SK-N-DZ (cell line): Measurements from ENCODE around the gene FREM1.

Experiments used
- DNase-seq: peaks from one replicate; pipeline ENCODE4 v3.0.0-alpha.2; 2015; ENCODE audit warnings: low spot score

FREM1 gene

DNA sequence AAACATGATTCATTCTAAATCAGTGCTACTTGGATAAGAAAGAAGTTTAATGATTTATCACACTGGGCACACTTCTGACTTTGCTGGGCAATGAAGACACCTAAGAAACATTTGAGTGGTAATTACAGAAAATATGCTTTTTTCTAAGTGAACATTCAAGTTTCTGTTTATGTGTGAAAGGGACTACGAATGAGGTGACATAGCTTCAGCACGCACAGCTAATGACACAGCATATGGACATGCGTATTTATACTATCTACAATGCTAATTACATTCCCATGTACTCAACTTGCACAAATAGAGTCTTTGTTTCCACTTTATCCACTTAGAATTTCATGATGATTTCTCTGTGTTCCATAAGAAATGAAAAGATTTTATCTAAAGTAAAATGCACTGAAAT is 40.6 kb downstream of the FREM1 start:
- no peak for DNase-seq

GRCh38 chr9:14868772-14869583 is 41.2 kb downstream of the FREM1 start:
- DNase-seq: no peak

DNA sequence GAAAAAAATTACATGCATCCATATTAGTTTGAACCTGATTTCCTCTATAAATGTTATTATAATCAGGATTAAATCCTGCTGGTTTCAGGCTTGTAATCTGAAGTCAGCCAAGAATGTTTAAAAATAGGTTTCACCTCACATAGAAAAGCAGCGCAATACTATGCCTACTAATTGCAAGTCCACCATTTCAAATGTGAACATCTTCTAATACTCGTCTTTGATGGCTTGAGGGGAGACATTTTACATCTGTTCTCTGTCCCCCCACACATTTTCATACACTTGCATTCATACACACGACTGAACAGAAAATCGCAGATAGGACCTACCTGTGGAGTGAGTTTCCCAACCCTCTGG is 41.8 kb downstream of the FREM1 start:
- DNase-seq: no peak

- no peak for DNase-seq
Measured at GRCh38 chr9:14866200-14866749, 44.0 kb downstream of the FREM1 start.

- no peak for DNase-seq
Measured at GRCh38 chr9:14864309-14864708, 45.9 kb downstream of the FREM1 start.

- no peak for DNase-seq
Measured at GRCh38 chr9:14863402-14863801, 46.8 kb downstream of the FREM1 start.

- no peak for DNase-seq
Measured at GRCh38 chr9:14857449-14858305, 52.6 kb downstream of the FREM1 start.

DNA sequence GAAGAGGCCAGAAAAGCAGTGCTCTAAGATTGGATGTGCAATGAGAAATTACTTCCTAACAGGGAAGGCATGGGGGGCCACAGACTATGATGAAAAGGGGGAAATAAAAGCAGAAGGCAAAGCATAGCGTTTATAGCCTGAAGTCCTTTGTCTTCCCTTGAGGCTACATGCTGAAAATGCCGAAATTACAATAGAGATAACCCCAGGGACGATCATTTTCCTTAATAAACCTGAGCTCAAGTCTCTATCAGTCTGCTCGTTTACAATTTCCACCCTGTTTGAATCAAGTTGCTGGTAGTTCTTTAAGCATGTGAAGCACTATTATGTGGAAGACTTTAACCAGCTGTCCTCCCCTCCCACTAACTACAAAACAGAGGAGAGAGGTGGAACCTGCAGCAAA is 60.4 kb downstream of the FREM1 start:
- DNase-seq: no peak

DNA sequence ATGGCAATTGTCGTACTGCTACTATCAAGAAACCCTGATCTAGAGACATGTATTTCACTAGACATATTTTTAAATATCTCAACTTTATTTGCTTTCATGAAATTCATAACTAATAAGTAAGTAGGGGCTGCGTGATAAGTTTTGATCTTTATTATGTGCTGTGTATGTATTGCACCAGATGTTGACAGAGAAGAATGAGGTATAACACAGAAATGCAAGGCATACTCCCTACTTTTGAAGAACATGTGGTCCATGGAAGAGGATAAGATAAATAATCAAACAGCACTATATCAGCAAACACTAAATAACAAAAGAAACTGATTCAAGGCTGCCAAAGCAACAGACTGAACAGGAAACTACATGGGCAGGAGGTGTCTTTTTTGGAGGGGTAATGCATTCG is 60.9 kb downstream of the FREM1 start:
- no peak for DNase-seq

- peak; percentile 66 for DNase-seq
Measured at GRCh38 chr9:14846871-14847311, 63.3 kb downstream of the FREM1 start.

GRCh38 chr9:14843163-14843562 is 67.1 kb downstream of the FREM1 start:
- no peak for DNase-seq

DNA sequence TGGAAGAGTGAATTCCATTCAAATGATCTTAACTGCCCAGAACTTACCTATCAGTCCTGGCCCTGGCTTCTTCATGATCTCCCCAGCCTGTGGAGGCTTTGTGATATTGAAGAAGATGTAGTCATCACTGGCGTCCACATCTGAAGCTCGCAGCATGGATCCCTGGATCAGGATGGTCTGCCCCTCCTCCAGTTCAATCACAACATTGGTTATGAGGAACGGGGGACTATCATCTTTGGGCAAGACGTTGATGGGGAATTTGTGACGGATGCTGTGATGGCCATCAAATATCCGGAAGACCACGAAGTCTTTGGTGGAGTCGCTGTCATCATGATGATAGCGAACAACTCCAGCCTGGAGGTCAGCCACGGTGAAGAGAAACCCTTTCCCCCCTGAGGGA is 68.0 kb downstream of the FREM1 start:
- DNase-seq: no peak

GRCh38 chr9:14838701-14839100 is 71.5 kb downstream of the FREM1 start:
- no peak for DNase-seq

DNA sequence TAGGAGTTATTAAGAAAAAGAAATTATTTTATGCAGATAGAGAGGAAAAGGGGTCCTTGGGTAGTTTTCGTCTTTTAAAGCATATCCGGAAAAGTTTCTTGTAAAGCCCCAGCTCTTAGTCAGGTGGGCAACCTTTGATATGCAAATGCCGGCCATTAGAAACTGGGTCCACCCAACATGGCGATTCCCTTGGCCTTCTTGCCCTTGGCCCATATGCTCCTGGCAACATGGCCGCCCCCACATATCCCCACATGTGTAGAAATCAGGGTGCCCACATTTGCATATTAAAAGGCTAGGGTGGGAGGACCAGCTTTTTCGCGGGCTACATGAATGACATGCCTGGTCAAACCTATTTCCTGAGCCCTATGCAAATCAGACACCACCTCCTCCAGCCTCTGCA is 73.3 kb downstream of the FREM1 start:
- no peak for DNase-seq

DNA sequence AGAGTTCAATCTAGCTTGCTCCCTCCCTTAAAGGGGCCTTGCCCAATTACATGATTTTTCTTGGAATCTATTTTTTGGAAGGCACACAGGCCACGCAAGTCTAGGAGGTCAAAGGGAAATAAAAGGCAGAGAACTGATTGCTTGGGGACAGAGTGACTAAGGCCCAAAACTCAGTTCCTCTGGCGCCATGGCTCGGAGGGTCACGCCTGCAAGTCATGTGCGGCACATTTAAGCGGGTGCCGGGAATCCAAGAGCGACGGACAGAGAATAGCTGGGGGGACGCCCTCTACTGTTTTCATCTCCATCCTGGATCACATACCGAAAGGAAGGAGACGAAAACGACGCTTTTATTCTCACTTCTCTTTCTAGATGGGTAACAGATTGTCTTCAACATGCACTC is 78.6 kb downstream of the FREM1 start:
- DNase-seq: no peak

- no peak for DNase-seq
Measured at GRCh38 chr9:14831074-14831473, 79.2 kb downstream of the FREM1 start.

- no peak for DNase-seq
Measured at GRCh38 chr9:14830057-14830456, 80.2 kb downstream of the FREM1 start.

DNA sequence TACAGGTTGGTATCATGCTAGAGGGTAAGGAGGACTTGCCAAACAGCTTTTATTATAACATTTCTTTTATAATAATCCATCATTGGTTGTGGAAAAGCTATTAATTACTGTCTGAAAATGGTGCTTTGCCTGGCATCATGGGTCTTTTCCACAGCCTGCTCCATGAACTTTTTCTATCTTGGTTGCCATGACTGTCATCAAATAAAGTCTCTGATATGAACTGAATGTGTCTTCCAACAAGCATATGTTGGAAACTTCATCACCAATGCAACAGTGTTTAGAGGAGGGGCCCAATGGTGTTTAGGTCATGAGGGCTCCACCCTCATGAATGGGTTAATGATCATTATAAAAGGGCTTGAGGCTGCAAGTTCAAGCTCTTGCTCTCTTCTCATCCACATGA is 81.0 kb downstream of the FREM1 start:
- DNase-seq: no peak

GRCh38 chr9:14827805-14828204 is 82.4 kb downstream of the FREM1 start:
- no peak for DNase-seq

DNA sequence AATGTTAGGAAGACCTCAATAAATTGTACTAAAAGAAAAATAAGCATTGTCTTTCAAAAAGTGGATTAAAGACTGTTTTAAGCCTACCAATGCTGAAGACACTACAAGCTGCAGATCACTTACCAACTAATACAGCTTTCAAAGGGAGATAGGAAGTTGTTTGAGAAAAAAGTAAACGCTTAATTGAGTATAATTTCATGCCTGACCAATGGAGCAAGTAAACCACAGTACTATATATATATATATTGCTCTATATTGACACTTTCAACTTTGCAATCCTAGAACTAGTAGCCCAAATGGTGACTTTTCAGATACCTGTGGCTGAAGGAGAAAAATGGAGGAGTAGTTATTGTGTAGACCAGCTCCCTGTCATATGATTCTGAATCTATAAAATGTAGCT is 85.7 kb downstream of the FREM1 start:
- DNase-seq: no peak

GRCh38 chr9:14823800-14824199 is 86.4 kb downstream of the FREM1 start:
- DNase-seq: no peak

DNA sequence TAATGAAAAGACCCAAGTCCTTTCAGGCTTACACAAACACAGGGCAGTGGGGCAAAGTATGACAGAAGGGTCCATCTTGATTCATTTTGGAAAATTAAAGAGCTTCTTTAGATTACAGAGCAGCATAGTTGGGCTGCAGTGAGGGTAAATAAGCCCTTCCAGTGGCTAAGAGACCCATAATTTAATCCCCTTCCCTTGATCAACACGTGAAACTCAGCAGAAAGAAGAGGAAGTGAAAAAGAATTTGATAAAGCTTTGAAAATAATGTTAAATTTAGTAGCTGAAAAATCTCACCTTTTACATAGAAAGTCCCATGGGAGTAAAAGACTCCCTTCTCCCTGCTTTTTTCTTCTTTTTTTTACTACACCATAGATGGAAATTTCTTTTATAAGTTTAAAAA is 87.6 kb downstream of the FREM1 start:
- DNase-seq: no peak

DNA sequence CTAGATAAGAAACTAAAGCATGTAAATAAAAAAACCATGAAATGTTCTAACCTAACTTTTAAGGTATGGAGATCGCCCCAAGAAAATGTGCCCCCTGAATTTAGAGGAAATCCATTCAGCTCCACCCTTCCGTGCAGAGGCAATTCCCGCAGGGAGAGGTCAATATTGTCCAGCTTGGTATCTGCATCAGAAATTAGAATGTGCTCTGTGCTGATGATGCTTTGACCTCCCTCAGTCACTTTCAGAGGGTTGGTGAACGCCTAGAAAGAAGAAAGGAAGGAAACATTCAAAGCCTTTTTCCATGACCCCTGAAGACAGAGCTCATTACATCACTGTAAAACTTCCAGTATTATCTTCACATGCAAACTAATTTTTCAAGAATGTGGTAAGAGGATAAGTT is 91.0 kb downstream of the FREM1 start:
- DNase-seq: no peak
